HCT116 (cell line): Measurements from ENCODE around the gene CREG2. TPM values are rescaled to one million over a fixed set of nuclear protein-coding genes. Genes with fewer than 3 reads are reported as not detected.

Experiments
- ATAC-seq: fragments of 200-7000 bp; cut with Tn5 transposase; 2 replicates; pipeline ENCODE4 v1.9.1; 2020; ENCODE audit warnings: mild to moderate bottlenecking, moderate library complexity
- BruUV-seq: library from RNA; stranded (reverse); fragments of 400-500 nt; replicated peaks from 2 replicates; lab custom pipeline; 2021; lab: Mats Ljungman, UMichigan
- CTCF ChIA-PET: fragments of 300-600 bp; sonication (Branson Sonifier 250); formaldehyde crosslinking; loops from one replicate; lab custom pipeline; 2021; ENCODE audit warnings: antibody characterized with exemption; lab: Charles Lee
- POLR2A ChIA-PET: fragments of 300-600, 350-600 bp; sonication (Branson Sonifier 250); formaldehyde crosslinking; loops from one replicate; lab custom pipeline; 2021; ENCODE audit warnings: antibody characterized with exemption; lab: Charles Lee
- RAD21 ChIA-PET, 2 experiments: fragments of 300-600 bp; sonication (Branson Sonifier 250); formaldehyde crosslinking; loops; one replicate each; lab custom pipeline; 2023; ENCODE audit warnings: low total read pairs in 2 of 2; ENCODE audit not compliant: uncharacterized antibody in 2 of 2, unreplicated experiment in 2 of 2, low non-redundant PET in 1 of 2; lab: Charles Lee
- DNase-seq: peaks from one replicate; pipeline ENCODE4 v3.0.0-alpha.2; 2010; ENCODE audit warnings: low read depth, low spot score
- H2AFZ ChIP-seq: fragments of 200-600 bp; shearing (Covaris generic), sonication (generic); 2 replicates; pipeline ENCODE4 v1.6.1; 2017; ENCODE audit warnings: low read depth, mixed run types, mixed read lengths, antibody characterized with exemption, low read length; ENCODE audit not compliant: poor library complexity, severe bottlenecking
- H3K27ac ChIP-seq: 2 replicates; pipeline ENCODE4 v1.5.1; 2012; ENCODE audit warnings: low read depth, low read length
- H3K27me3 ChIP-seq: fragments of 200-600 bp; sonication (generic); 2 replicates; pipeline ENCODE4 v1.6.1; 2016; ENCODE audit warnings: mixed run types, low read length, mixed read lengths; ENCODE audit not compliant: insufficient read depth
- H3K36me3 ChIP-seq, 2 experiments: fragments of 200-500 bp in 1 of 2; fragments of 200-600 bp in 1 of 2; sonication (Bioruptor generic) in 1 of 2; sonication (generic) in 1 of 2; 2 replicates each; pipeline versions ENCODE4 v1.5.1 to v1.6.1; 2014 to 2016; ENCODE audit warnings: low read length in 2 of 2, inconsistent platforms in 1 of 2, mixed read lengths in 1 of 2, mixed run types in 1 of 2; ENCODE audit not compliant: insufficient read depth in 2 of 2, control insufficient read depth in 1 of 2
- H3K4me1 ChIP-seq, 2 experiments: fragments of 200-600 bp in 1 of 2; sonication (generic) in 1 of 2; 2 replicates each; pipeline versions ENCODE4 v1.5.1 to v1.6.1; 2012 to 2017; ENCODE audit warnings: low read length in 2 of 2, inconsistent platforms in 1 of 2, mild to moderate bottlenecking in 1 of 2, mixed read lengths in 1 of 2, mixed run types in 1 of 2, moderate library complexity in 1 of 2; ENCODE audit not compliant: insufficient read depth in 2 of 2, control insufficient read depth in 1 of 2
- H3K4me2 ChIP-seq: fragments of 200-600 bp; sonication (generic); 2 replicates; pipeline ENCODE4 v1.6.1; 2017; ENCODE audit warnings: mixed run types, low read length, mixed read lengths
- H3K4me3 ChIP-seq, 2 experiments: fragments of 200-600 bp in 1 of 2; sonication (generic) in 1 of 2; replicated peaks in 1 of 2; 2 replicates each; pipeline ENCODE4 v1.5.1; 2011 to 2016; ENCODE audit warnings: low read length in 2 of 2, control low read depth in 1 of 2, low read depth in 1 of 2, mild to moderate bottlenecking in 1 of 2, mixed read lengths in 1 of 2, mixed run types in 1 of 2
- H3K79me2 ChIP-seq: fragments of 200-600 bp; sonication (generic); 2 replicates; pipeline ENCODE4 v1.6.1; 2017; ENCODE audit warnings: mild to moderate bottlenecking, mixed run types, low read length, moderate library complexity, mixed read lengths; ENCODE audit not compliant: insufficient read depth
- H3K9ac ChIP-seq: fragments of 200-600 bp; sonication (generic); 2 replicates; pipeline ENCODE4 v1.6.1; 2016; ENCODE audit warnings: low read length, mixed read lengths
- H3K9me2 ChIP-seq: fragments of 200-600 bp; sonication (generic), shearing (Covaris generic); 2 replicates; pipeline ENCODE4 v1.6.1; 2017; ENCODE audit warnings: mixed run types, mild to moderate bottlenecking, moderate library complexity; ENCODE audit not compliant: insufficient read depth
- H3K9me3 ChIP-seq, 2 experiments: fragments of 200-500 bp in 1 of 2; fragments of 200-600 bp in 1 of 2; sonication (Bioruptor generic) in 1 of 2; sonication (generic) in 1 of 2; 2 replicates each; pipeline ENCODE4 v1.6.1; 2014 to 2017; ENCODE audit warnings: low read length in 2 of 2, mixed read lengths in 2 of 2, inconsistent platforms in 1 of 2, low read depth in 1 of 2, mild to moderate bottlenecking in 1 of 2, mixed run types in 1 of 2, moderate library complexity in 1 of 2; ENCODE audit not compliant: control insufficient read depth in 1 of 2, insufficient read depth in 1 of 2
- H4K20me1 ChIP-seq: fragments of 200-600 bp; sonication (generic), shearing (Covaris generic); 2 replicates; pipeline ENCODE4 v1.6.1; 2017; ENCODE audit warnings: mixed run types, mild to moderate bottlenecking, moderate library complexity; ENCODE audit not compliant: insufficient read depth
- CEBPB ChIP-seq: IDR thresholded peaks from 2 replicates; pipeline ENCODE4 v1.6.1; 2012; ENCODE audit warnings: low read depth
- EGR1 ChIP-seq: IDR thresholded peaks from 2 replicates; pipeline ENCODE4 v1.6.1; 2012; ENCODE audit warnings: low read depth
- ELF1 ChIP-seq: IDR thresholded peaks from 2 replicates; pipeline ENCODE4 v1.6.1; 2012; ENCODE audit warnings: low read depth, borderline replicate concordance
- FOSL1 ChIP-seq: IDR thresholded peaks from 2 replicates; pipeline ENCODE4 v1.6.1; 2012; ENCODE audit warnings: low read depth
- JUND ChIP-seq: IDR thresholded peaks from 2 replicates; pipeline ENCODE4 v1.6.1; 2012
- POLR2A ChIP-seq: IDR thresholded peaks from 2 replicates; pipeline ENCODE4 v1.7.0; 2011; ENCODE audit warnings: borderline replicate concordance; ENCODE audit not compliant: insufficient read depth, insufficient read length; ENCODE audit errors: extremely low read depth
- REST ChIP-seq: IDR thresholded peaks from 2 replicates; pipeline ENCODE4 v1.6.1; 2012; ENCODE audit warnings: low read depth
- SIN3A ChIP-seq: IDR thresholded peaks from 2 replicates; pipeline ENCODE4 v1.6.1; 2012; ENCODE audit warnings: low read depth
- SRF ChIP-seq: IDR thresholded peaks from 2 replicates; pipeline ENCODE4 v1.6.1; 2012; ENCODE audit warnings: low read depth
- YY1 ChIP-seq: IDR thresholded peaks from 2 replicates; pipeline ENCODE4 v1.6.1; 2011; ENCODE audit warnings: low read length, low read depth, moderate library complexity, mild to moderate bottlenecking; ENCODE audit not compliant: insufficient replicate concordance; ENCODE audit errors: extremely low read depth
- ZBTB33 ChIP-seq: IDR thresholded peaks from 2 replicates; pipeline ENCODE4 v1.6.1; 2011; ENCODE audit warnings: mild to moderate bottlenecking, low read length, moderate library complexity; ENCODE audit not compliant: insufficient replicate concordance; ENCODE audit errors: extremely low read depth
- ZFX ChIP-seq: fragments of 450-650 bp; IDR thresholded peaks from 2 replicates; pipeline ENCODE4 v1.6.1; 2017
- ZNF274 ChIP-seq: fragments of 200-500 bp; sonication (Bioruptor generic); IDR thresholded peaks from 2 replicates; pipeline ENCODE4 v1.6.1; 2014; ENCODE audit warnings: mild to moderate bottlenecking, low read depth, low read length, inconsistent platforms
- intact Hi-C: fragments of 100-400 bp; cut with micrococcal nuclease; formaldehyde crosslinking; loops from 2 replicates; pipeline ENCODE4 v1.10.0; 2022
- total RNA-seq: library from RNA; stranded (reverse); gene quantifications from one replicate; pipeline ENCODE4 v1.2.1, GENCODE V29; 2021; ENCODE audit not compliant: unreplicated experiment
- TF ChIP-seq, protein P1 (sequence below): IDR thresholded peaks from 2 replicates; pipeline ENCODE4 v1.6.1; 2012

CREG2 gene
- total RNA-seq, 1 experiment from 2014 or later: 0.12 TPM

GRCh38 chr2:101310834-101311695, 76.2 kb downstream of the CREG2 start (continued):
- TF ChIP-seq POLR2A (no peak), ZBTB33 (no peak)

DNA sequence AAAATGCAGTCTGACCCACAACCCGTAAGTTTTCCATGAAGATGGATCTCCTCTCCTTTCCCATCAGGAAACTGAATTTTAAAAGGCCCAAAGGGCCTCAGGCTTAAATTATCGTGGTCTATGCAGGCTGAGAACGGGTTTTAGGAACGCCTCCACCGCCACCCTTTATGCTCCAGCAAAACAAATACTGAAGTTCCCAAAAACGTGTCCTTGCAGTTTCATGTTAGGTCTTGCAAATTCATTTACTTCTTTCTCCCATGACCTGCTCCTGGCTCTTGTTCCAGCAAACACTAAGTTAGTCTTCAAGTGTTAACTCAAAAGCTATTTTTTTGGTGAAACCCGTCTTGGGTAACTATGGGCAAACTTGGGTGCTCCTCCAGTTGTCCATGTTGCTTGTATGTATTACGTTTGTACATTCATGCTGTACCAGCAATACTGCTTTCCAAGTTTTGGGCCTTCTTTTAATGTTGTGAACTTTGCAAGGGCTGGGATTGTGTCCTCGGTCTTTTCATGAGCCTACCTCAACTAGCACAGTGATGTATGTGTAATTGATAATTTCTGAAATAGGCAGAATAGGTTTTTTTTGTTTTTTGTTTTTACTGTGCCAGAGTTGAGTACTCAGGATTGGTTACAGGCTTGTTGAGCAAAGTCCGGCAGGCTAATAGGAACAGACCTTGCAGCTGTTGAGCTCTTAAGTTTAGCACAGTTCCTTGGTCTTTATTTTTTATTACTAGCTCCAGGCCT, 77.0 kb downstream of the CREG2 start:
- H3K9me3 ChIP-seq: no peaks in the 10 kb centered on the region
- peaks cover 16 to 43% of the 10 kb centered on the region in 2 experiments for H3K4me1 ChIP-seq
- no TSS peak for BruUV-seq
- DNase-seq (no peak), ATAC-seq (no peak)
- H2AFZ ChIP-seq: no peak overlapping the region
- H4K20me1 ChIP-seq: peaks cover 3% of the 10 kb centered on the region; the same call in 1 of the 2 replicates
- TF ChIP-seq FOSL1 (no peak), SRF (no peak), REST (no peak), YY1 (no peak), SIN3A (no peak), ELF1 (no peak), CEBPB (no peak), JUND (no peak), POLR2A (no peak), EGR1 (no peak), ZBTB33 (no peak), ZFX (no peak), ZNF274 (no peak)
- TF ChIP-seq, protein P1, sequence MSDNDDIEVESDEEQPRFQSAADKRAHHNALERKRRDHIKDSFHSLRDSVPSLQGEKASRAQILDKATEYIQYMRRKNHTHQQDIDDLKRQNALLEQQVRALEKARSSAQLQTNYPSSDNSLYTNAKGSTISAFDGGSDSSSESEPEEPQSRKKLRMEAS: no peak
- H3K27ac ChIP-seq: no peak overlapping the region
- no peaks in the 10 kb centered on the region for H3K27me3 ChIP-seq
- no peak overlapping the region for H3K9ac ChIP-seq
- intact Hi-C loops: no loop called here
- H3K9me2 ChIP-seq: no peaks in the 10 kb centered on the region
- no peaks in the 10 kb centered on the region for H3K36me3 ChIP-seq
- peaks cover 32% of the 10 kb centered on the region for H3K79me2 ChIP-seq
- no peak overlapping the region for H3K4me3 ChIP-seq
- CTCF ChIA-PET: interaction anchor here (2.6 kb wide), 1 partner anchor 32 kb away, joined by 12 read pairs; no protein-coding TSS in a partner anchor
- RAD21 ChIA-PET: no interaction called here
- POLR2A ChIA-PET: no interaction called here
- H3K4me2 ChIP-seq: no peak overlapping the region
